ENCODE measurements around the gene ZC3H6.
"Not testable (repeated sequence)": the region's sequence is repeated elsewhere in the genome, so short reads cannot be mapped to it uniquely, and the experiment has no call there.

ZC3H6 gene

DNA sequence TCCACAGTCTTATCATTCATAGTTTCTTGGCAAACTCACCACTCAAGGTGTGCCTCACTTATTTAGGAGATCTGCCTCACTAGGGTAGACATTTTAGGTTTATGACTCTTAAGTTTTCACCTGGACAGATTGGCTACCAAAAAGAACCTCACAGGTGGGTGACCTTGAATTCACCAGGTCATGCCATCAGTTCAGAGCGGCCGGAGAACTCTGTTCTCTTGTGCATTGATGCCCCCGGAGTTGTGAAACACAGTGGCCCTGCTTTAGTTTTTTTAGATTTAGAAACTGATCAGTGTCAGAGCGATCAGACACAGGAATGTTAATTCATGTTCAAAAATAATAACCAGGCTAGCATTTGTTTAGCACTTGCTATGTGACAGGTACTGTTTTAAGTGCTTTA, 6.7 kb downstream of the ZC3H6 start:
- not testable (repeated sequence) for DNase-seq

DNA sequence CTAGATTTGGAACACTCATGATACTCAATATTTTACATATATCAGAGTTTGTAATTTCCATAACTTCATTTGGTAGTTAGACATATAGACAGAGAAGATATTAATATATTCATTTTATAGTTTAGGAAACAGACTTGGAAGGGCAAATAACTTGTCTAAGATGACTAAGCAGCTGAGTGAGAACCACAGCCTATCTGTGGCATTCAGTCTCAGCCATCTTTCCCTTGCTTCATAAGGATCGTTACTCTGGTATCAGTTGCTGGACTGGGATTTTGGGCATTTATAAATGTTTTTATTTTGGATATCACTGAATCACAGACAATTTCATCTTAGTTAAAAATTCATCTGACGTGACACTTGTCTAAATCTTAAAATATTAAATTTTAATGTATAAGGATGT, 8.1 kb downstream of the ZC3H6 start:
- DNase-seq = not testable (repeated sequence)

DNA sequence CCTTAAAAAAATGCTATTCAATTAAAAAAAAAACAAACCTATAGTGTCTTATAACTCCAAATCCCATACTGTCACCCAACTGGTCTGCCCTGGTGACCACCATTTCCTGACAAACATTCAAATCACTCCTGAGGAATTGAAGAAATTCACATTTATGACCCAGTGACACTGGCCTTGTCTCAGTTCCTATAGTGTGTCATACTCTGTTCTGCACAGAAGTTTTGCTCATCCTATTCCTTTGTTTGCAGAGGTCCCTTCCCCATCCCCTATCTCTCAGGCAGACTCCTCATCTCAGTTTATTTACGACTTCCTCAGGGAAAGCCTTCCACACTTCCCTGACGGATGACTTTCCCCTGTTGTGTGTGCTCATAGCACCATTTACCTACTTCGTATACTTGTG, 14.7 kb downstream of the ZC3H6 start:
- no peak for DNase-seq

DNA sequence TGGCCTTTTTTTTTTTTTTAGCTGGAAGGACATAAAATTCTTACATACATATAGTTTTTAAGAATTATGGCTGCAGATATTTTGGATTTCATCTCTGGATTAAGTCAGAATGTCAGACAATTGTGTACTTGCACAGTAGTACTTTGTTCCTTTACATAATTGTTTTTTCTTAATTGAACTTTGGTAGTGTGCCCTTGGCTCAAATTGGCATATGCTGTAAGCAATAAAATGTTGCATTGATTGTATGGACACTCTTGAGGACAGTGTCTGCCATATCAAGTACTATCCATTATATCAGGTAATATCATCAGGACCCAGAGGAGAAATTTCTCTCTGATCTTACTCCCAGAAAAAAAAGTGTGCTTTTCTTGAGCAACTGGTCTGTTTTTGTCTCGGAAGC, 15.3 kb downstream of the ZC3H6 start:
- no peak for DNase-seq

DNA sequence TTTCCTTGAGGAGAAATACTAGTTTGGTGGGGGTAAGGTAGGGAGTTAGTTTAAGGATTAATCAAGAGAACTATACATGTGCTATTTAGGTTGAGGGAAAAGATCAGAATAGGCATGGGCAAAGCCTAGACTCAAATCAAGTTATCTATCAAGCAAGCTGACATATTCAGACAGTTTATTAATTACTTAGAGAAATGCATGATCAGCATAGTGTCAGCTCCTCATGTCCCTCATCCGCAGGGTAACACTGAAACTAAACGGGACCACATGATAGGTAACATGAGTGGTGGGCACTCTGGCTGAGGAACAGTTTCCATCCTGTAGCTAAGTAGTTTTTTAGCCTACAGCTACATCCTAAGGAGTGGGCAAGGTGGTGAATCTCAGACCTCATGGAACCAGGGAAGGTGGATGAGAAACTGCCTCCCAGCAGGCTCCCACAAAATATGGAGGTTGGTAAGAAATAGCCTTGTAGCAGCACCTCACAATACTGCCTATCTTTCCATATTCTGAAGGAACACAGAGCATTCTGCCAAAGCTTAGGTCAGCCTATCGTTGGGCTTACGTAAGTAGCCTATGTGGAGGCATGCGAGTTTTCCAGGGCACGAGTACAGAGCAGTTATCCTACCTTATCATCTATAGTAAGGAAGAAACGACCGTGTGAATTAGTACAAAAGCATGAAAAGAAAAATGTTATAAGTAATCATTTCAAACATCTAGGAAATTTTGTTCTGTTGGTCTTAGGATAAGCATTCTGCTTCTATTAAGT, 18.4 kb downstream of the ZC3H6 start:
- no peak for DNase-seq

DNA sequence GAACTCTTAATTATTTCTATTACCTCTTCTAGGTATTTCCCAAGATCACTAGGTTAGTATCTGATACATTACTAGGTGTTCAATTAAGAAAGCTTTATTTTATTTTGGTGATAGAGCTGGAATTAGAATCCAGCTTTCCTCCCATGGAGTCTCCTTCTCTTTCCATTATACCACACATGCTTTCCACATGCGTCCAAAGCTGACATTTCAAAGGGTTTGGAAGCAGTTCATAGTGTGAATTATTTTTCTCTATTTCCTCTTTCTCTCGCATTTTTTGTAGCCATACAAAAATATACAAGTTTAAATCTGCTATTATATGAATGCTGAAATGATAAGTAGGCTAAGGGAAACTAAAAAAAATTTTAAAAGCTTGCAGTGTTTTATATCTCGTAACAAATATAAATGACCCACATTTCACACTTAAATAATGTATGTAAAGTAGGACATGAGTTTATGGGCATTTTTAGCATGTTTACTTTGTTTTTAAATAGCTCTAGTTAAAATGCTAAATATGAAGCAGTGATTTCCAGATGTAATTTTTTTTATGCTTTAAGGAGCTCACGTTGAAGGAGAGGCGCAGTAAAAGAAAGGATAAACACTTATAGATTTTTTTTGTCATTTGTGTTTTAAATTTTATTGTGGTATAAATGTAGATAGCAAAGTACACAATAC, 20.1 kb downstream of the ZC3H6 start:
- DNase-seq = no peak

DNA sequence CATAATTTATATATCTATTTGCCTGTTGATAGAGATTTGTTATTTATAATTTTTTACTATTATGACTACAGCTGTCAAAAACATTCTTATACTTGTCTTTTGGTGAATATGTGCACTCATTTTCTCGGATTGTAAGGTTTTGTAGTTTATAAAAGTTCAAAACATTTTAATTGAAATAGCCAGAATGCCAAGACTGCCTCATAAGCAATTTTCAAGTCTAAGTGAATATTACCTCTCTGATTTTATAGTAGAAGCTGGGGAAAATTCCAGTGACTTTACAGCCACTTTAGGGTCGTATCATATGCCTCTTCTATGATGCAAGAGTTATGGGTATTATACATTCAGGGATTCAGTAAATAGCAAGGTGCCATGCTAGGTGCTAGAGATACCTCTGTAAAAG, 21.0 kb downstream of the ZC3H6 start:
- DNase-seq = no peak

DNA sequence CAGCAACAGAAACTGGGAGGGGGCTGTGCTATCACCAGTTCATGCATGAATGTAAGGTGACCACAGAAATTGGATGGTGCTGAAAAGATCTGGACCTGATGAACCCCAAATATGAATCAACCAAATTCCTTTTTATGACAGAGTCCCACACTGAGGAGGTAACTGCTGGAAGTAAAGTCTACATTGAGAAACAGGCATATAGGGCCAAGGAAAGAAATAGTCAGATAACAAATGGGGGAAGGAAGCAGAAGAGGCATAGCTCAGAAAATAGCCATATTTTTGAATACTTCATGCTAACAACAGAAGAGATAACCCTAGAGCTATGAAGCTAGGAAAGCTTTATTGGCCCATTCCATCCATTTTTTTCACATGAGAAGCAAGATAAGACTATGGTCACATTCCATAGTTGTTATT, 25.8 kb downstream of the ZC3H6 start:
- no peak for DNase-seq

DNA sequence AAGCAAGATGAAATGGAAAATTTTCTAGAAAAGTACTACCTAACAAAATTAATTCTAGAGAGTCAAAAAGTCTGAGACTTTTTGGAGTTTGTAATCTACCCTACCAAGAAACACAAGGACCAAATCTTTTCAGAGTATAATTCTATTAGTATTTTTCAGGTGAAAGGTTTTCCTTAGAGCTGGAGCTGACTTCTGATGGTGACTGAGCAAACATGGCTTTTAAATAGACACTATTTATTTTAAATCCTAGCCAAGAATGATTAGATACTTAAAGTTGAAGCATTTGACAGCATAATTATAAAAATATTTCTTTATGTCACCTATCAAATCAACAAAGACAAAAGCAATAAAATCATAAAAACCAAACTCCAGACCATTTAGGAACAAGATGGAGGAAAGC, 26.6 kb downstream of the ZC3H6 start:
- no peak for DNase-seq

DNA sequence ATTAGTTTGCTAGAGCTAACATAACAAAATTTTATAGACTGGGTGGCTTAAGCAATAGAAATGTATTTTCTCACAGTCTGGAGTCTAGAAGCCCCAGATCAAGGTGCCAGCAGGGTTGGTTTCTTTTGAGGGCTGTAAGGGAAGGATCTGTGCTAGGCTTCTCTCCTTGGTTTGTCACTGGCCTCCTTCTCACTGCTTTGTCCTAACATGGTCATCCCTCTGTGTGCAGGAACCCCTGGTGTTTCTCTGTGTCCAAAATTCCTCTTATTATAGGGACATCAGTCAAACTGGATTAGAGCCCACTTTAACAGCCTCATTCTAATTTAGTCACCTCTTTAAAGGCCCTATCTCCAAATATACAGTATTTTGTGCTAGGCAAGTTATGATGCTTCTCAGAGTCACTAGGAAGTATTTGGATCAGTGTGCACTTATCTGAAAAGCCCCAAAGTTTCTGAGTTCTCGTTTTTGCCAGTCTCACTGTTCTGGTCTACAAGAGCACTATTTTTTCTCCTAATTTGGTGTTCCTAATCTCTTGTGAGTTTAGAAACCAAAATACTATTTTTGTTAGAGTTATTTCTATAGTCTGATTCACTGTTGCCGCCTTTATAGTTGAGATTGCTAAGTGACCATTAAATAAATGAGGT, 29.0 kb downstream of the ZC3H6 start:
- DNase-seq = no peak

DNA sequence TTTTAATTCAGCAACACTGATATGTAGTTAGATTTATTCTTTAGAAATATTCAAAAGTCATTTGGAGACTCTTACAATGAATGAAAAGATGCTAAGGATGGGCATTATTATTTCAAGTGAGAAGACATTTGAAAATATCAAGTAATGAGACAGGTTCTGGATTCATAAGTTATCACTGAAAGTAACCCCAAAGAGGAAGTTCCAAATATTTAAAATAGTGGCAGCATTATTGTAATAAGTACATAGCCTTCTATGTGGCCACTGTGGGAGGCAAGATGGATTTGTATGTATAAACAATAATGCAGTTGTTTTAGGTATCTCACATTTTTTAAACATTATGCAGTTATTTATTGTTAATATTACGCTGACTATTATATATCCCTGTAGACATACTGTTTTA, 29.7 kb downstream of the ZC3H6 start:
- DNase-seq = no peak

DNA sequence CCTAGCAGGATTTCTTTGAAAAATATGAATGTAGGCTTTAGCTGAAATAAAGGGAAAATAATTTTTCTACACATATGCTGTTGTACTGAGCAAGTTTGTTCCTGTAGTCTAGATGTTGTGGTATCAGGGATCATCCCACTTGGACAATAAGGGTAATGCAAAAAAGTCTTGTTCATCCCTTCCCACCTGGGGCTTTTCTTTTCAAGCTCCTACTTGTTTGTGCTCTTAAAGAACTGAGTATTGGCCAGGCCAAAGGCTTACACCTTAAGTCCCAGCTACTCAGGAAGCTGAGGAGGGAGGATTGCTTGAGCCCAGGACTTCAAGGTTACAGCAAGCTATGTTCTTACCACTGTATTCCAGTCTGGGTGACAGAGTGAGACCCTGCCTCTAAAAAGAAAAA, 35.5 kb downstream of the ZC3H6 start:
- DNase-seq = no peak

DNA sequence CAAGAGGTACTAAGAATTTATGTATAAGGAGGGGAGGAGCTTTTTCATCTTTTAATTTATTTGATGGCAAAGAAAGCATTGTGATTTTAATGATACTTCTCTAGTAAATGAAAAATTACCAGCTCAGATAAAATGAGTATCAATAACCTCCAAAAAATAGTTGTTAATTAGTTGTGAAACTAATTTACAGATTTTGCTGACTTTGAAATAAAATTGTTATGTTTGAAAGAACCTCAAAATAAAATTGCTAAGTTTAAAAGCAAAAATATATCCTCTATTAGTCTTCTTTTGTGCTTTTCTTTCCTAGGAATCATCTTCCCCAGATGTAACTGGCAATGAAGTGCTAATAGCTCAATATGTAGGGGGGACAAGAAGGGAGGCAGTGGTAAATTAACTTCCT, 36.5 kb downstream of the ZC3H6 start:
- no peak for DNase-seq

DNA sequence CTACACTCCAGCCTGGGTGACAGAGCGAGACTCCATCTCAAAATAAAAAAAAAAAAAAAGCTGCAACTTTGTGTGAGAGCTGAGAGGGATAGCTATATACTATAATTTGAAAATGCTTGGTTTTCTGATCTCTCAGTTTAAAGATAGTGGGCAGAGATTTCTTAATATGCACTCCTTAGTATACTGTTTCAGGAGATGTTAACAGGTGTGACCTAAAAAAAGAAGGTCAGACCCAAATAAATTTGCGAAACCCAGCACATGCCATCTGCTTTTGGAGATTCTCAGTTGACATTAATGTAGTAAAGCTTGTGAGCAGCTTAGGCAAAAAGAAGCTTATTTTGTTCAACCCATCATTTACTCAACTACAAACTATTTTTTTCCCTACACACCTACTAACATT, 37.4 kb downstream of the ZC3H6 start:
- DNase-seq = no peak

DNA sequence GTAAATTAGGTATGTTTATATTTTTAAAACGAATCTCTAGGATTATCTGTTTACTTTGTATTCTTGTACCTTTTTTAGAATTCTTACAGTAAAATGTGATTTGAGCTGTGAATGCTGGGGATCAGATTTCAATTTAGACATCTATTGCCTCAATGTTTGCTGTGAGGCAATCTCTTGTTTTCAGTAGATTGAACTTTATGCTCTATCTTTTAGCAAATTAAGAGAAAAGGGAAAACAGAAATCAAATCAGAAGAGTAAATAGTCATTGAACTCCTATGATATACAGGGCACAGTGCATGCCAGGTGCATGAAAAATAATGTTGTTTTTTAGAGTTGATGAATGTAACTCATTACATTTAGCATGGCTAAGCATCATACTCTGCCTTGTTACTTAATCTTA, 39.5 kb downstream of the ZC3H6 start:
- no peak for DNase-seq

DNA sequence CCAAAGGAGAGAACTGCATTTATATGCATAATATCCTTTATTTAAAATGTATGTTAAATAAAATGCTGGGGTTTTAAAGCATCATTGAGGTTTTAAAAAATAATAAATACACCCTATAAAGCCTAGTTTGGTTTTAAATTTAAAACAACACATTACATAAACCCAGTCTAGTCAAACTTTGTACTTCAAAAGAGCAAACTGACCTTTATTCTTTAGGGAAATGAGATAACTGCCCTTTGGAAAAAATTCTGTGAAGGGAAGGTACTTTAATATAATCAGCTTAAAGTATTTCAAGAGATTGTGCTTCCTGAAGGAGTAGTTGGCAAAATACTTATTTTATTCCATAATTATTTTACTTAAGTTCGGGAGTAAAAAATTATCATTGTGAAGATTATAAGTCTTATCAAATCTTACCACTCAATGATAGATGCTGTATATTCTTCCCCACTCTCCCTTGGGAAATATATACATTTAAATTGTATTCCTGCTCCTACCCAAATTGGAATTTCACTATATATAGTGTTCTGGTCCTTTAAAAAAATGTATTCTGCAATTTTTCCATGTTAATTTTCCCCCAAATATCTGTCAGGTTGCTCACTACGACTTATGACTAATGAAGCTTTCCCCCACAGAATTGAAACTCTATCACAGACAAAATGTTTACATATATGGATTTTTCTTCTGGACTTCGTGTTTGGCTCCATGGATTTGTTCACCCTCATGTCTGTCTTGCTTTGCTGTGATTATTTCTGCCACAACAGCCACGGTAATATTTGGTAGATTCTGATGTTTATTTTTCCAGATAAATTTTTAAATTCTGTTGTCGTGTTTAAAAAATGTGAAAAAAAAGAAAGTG, 42.1 kb downstream of the ZC3H6 start:
- DNase-seq = no peak

DNA sequence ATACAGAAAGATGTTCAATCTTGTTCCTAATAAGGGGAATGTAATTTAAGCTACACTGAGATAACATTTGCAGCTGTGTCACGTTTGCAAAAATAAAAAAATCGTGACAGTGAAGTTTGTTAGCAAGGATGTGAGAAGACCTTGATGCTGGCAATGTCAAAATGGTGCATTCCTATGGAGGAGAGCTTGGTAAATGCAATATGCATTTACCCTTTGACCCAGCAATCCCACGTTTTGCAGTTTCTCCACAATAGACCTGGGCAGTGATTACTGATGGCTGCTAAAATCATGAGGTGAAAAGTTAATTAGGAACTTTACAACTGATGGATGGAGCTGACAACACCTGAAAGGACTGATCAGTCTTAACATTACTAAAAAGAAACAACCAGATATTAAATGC, 43.1 kb downstream of the ZC3H6 start:
- DNase-seq = no peak

DNA sequence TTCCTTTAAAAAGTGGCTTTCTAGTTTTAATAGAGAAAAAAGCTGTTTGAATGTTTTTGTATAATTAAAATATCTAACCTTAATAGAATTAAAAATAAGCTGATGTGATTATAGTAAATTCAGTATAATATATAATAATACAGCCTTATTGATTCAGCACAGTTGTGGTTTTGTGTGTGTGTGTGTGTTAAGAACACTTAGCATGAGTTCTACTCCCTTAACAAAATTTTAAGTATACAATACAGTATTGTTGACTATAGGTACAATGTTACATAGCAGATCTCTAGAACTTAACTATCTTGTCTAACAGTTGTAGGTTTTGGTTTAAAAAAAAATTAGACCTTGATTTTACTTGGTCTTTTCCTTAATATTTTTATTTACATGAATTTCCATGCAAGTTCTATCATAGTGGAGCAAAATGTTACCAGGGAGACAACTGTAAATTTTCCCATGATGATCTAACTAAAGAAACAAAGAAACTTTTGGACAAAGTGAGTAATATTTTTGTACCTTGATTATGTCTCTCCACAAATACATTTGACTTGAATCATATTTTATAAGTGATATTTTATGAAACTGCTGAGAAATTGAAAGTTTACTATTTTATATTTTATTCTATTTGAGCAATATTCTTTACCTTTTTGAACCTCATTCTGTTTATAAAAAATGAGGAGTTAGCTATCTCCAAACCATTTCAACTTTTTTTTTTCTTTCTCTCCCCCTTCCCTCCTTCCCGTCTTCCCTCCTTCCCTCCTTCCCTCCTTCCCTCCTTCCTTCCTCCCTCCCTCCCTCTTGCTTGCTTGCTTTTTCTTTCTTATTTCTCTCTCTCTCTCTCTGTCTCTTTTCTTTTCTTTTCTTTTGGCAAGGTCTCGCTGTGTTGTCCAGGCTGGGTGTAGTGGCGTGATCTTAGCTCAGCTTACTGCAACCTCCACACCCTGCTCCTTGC, 46.3 kb downstream of the ZC3H6 start:
- no peak for DNase-seq

DNA sequence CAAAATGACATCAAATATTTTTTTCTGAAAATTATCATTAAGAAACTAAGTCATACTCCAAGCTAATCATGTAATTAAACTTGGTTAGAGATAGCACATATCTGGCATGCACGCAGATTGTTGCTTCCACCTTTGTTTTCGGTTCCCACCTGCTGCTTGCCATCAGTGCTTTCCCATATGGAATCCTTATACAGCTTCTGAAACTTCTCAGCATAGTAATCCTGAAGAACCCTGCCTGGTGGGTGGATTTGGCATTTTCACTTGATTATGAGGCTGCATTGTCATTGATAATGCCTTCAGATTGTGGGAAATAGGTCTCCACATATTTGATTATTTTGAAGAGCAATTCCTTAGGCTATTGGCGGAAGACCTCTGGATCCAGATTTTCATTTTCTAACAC, 47.5 kb downstream of the ZC3H6 start:
- no peak for DNase-seq

DNA sequence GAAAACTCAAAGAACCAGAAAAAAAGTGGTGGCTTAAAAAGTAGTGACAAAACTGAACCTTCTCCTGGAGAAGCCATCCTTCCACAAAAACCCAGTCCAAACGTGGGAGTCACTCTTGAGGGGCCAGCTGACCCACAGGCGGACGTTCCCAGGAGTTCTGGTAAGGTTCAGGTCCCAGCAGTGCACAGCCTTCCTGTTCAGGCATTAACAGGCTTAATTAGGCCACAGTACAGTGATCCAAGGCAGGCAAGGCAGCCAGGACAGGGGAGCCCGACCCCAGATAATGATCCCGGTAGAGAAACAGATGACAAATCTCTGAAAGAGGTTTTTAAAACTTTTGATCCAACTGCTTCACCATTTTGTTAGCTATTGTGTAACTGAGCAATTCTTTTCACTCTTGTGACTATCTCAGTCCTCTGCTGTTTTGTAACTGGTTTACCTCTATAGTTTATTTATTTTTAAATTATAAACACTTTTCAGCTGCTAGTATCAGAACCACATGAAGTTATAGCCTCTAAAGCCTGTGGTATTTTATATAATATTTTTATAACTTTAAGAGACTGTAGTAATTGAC, 56.8 kb downstream of the ZC3H6 start:
- no peak for DNase-seq

DNA sequence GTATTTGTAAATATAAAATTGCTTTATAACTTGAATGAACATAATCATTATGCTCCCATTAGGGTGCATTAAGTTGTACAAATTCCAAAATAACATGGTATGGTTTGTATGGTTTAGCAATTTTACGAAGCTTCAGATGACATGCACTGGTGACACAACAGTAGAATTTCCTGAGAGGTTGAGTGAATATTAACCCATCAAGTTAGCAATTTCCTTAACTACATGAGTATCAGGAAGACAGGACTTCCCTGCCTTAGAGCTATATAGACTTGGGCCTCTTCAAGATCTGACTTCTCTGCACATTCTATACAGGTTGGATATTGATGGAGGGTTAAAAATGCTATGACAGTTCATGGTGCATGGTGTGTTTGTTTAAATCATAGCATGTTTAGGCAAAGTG, 60.2 kb downstream of the ZC3H6 start:
- DNase-seq = no peak

DNA sequence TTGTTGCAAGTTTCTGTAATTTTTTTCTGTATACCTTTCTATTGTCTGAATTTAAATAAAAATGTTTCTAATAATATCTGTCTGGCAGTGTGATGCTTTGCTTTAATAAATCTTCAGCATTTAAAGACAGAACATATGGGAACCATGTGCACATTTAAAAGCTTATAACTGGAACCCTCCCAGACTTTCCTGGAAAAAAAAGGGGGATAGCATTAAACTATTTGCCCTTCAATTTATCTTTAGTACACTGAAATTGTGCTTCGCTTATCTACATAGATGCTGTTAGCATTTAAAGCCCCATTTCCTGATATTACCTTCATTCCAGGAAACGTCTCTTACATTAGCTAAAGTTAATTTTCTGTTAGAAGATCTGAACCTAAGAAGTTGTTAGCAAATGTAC, 64.6 kb downstream of the ZC3H6 start:
- no peak for DNase-seq
